Right atrium auricular region (tissue), 2 donors: Measurements from ENCODE around the gene CHML. TPM values are rescaled to one million over a fixed set of nuclear protein-coding genes. Genes with fewer than 3 reads are reported as not detected.

ENCODE experiments used
- DNase-seq: peaks from one replicate; pipeline ENCODE4 v3.0.0-alpha.2; 2019; ENCODE audit warnings: low spot score
- H3K27ac ChIP-seq, 2 donors: fragments of 200-600 bp; sonication (generic); 1 replicate in 1 of 2; 2 replicates in 1 of 2; pipeline ENCODE4 v1.5.1; 2016 to 2019
- H3K27me3 ChIP-seq, 2 donors: fragments of 200-600 bp; sonication (generic); one replicate each; pipeline versions ENCODE4 v1.5.1 to v1.6.0; 2017 to 2019
- H3K36me3 ChIP-seq: fragments of 200-600 bp; sonication (generic); one replicate; pipeline ENCODE4 v1.5.1; 2016
- H3K4me1 ChIP-seq, 2 donors: fragments of 200-600 bp; sonication (generic); one replicate each; pipeline versions ENCODE4 v1.5.1 to v1.6.0; 2017 to 2019
- H3K4me3 ChIP-seq, 2 donors: fragments of 200-600 bp; sonication (generic); 1 replicate in 1 of 2; 2 replicates in 1 of 2; pipeline ENCODE4 v1.5.1; 2017 to 2019; ENCODE audit warnings: mild to moderate bottlenecking in 1 of 2, moderate library complexity in 1 of 2
- H3K9me3 ChIP-seq, 2 donors: fragments of 200-600 bp; sonication (generic); one replicate each; pipeline ENCODE4 v1.5.1; 2019
- CTCF ChIP-seq, 2 donors: fragments of 200-600 bp; sonication (generic); IDR thresholded peaks; one replicate each; pipeline ENCODE4 v1.5.1; 2019; ENCODE audit warnings: antibody characterized with exemption in 2 of 2
- total RNA-seq, 2 donors: library from RNA; depleted of rRNA; stranded (reverse); fragments of >200 nt; gene quantifications; one replicate each; pipeline ENCODE4 v1.1.0, GENCODE V29; 2016

CHML gene
- total RNA-seq, 2 donors from 2014 or later = 2.7 to 3.2 TPM

DNA sequence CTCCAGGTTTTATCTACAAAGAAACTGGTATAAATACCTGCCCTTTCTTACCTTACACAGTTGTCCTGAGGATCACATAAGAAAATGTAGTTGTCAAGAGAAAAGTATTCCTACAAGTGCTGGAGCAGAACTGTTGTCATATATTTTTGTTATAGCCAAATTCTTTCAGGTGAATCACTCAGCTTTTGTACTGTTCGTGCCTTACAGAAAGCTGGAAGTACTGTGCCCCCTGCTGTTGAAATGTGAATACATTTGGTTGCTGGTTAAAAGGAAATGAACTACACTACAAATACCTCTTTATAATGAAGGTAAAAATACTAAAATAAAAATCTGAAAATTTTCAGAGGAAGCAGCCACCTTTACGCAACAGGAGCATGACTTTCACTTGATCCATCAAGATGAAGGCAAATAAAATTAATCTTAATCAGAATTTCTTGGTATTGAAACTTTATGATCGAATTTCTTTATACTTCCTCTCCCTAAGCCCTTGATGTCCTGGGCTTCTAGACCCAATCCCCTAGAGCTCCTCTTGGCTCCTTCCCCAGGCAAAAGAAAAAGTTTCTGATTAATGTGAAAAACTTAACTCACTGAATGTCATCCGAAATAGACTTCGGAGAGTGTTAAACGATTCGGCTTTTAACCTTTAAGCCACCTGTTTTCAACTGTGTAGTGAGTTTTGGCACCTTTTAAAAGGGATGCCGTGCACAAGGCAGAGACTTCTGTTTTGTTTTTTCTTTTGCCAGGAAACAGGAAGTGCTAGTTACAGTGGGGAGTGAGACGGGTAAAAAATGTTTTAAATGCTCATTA is 12.5 kb downstream of the CHML start:
- Histone ChIP-seq H3K36me3 (no peaks in the 10 kb centered on the region), H3K4me3 (no peak overlapping the region), H3K4me1 (no peaks in the 10 kb centered on the region), H3K27me3 (no peaks in the 10 kb centered on the region), H3K27ac (no peak overlapping the region), H3K9me3 (no peaks in the 10 kb centered on the region)
- TF ChIP-seq CTCF (IDR thresholded peaks at IDR 0.05) = peak in 1 of 2 donors; percentile 63
- no peak for DNase-seq

DNA sequence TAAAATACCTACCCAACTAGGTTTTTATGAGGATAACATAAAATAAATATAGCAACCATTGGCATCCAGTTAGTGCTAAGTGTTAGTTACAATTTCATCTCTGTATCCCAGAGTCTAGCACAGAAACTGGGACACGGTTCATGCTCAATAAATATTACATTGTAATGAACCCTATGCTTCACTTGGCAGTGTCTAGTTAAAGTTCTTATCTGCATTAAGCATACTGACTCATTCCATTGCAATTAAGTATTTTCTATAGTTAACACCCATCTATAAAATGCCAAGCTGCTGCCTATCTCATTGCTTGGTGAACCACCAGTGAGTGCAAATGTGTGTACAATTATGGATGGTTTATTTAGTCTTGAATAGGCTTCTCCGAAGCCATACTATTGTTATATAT is 15.2 kb downstream of the CHML start:
- DNase-seq = no peak
- no peak for TF ChIP-seq CTCF (IDR thresholded peaks at IDR 0.05)
- Histone ChIP-seq H3K4me1 (no peaks in the 10 kb centered on the region), H3K36me3 (no peaks in the 10 kb centered on the region), H3K27ac (no peak overlapping the region), H3K4me3 (no peak overlapping the region), H3K9me3 (no peaks in the 10 kb centered on the region), H3K27me3 (no peaks in the 10 kb centered on the region)

- Histone ChIP-seq H3K4me1 (no peaks in the 10 kb centered on the region), H3K4me3 (no peak overlapping the region)
- DNase-seq = no peak
Observed at GRCh38 chr1:241622669-241623068, 17.5 kb downstream of the CHML start.

DNA sequence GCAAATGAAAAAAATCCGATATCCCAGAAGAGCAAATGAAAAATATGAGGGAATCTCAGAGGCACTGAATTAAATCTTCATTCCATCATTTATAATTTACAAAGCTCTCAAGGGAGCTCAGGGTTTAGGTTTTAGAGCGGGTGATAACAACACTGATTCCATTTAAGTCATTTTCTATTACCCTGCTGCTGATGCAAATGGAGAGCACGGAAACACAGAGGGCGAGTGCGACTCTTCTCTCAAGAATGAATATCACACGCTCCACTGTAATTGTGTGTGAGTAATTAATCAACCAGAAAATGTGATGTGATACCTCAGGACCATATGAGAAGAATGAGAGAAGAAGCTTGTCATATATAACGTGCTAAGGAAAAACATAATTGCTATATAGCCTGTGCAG is 22.7 kb downstream of the CHML start:
- H3K27me3 ChIP-seq = no peaks in the 10 kb centered on the region
- H3K4me3 ChIP-seq = no peak overlapping the region
- DNase-seq = no peak
- H3K4me1 ChIP-seq = no peaks in the 10 kb centered on the region
- H3K9me3 ChIP-seq = no peaks in the 10 kb centered on the region
- no peak for TF ChIP-seq CTCF (IDR thresholded peaks at IDR 0.05)
- H3K27ac ChIP-seq = no peak overlapping the region
- no peaks in the 10 kb centered on the region for H3K36me3 ChIP-seq

More at GRCh38 chr1:241622669-241623068, 17.5 kb downstream of the CHML start:
- Histone ChIP-seq H3K9me3 (no peaks in the 10 kb centered on the region), H3K36me3 (no peaks in the 10 kb centered on the region), H3K27ac (no peak overlapping the region), H3K27me3 (no peaks in the 10 kb centered on the region)
- TF ChIP-seq CTCF (IDR thresholded peaks at IDR 0.05) = no peak

DNA sequence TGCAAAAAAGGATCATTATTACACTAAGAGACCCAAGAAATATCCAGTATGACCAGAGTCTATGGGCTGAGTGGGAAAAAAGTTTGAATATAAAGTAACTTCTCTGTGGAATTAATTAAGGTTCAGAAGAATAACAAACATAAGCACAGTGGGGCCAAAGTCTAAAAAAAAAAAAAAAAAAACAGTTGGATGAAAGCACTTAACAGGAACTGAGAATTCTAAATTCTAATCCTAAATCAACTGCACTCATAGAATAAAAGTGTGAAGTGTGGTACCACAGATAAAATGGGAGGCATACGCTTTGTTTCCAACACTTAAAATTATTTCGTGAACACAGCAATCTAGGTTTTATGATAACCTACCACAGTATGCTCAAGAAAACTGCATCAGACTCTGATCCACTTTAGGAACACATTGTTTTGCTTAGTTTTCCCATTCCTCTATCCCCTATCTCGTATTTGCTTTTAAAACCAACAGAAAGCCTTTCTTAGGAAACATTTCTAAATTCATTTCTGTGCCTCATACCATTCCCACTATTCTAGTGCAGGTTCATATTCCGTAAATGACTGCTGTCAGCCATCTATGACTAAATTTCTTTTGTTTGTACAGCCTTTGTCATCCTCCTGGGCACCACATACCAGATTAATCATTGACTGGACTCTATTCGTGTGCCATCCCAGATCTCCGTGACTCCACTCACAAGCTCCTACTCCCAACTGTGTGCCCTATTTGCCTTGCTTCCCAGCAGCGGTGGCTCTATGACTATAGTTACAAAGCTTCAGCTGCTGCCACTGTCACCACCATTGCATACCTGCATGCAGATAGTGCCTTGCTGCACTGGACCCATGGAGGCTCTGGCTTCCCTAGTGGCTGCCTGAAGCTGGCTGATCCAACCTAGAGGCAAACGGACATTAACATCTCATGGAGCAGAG is 24.9 kb downstream of the CHML start:
- DNase-seq = no peak
- Histone ChIP-seq H3K27ac (no peak overlapping the region), H3K4me3 (no peak overlapping the region), H3K9me3 (no peaks in the 10 kb centered on the region), H3K36me3 (no peaks in the 10 kb centered on the region), H3K27me3 (no peaks in the 10 kb centered on the region), H3K4me1 (peaks cover 0 to 5% of the 10 kb centered on the region in 2 donors)
- TF ChIP-seq CTCF (IDR thresholded peaks at IDR 0.05) = no peak
